HepG2 (cell line): ENCODE measurements around the gene STMN1. TPM values are rescaled to one million over a fixed set of nuclear protein-coding genes. Genes with fewer than 3 reads are reported as not detected.

Experiments
- GABPB1 ChIP-seq: IDR thresholded peaks from 2 replicates; pipeline ENCODE4 v1.6.1; 2016; ENCODE audit warnings: mild to moderate bottlenecking, missing genetic modification reagents, moderate library complexity, missing compliant biosample characterization
- HNF1A ChIP-seq, 2 experiments: sonication (generic) in 1 of 2; formaldehyde crosslinking in 1 of 2; IDR thresholded peaks; 2 replicates each; pipeline versions ENCODE4 v1.4.0 to v1.6.1; 2016 to 2020; ENCODE audit warnings: borderline replicate concordance in 1 of 2, low read depth in 1 of 2, mild to moderate bottlenecking in 1 of 2, missing genetic modification reagents in 1 of 2
- HNRNPUL1 ChIP-seq: fragments of 200-400 bp; formaldehyde crosslinking; IDR thresholded peaks from 2 replicates; pipeline ENCODE4 v1.6.1; 2017; ENCODE audit warnings: low read depth, mild to moderate bottlenecking, low read length, moderate library complexity
- KDM5A ChIP-seq: fragments of 200-600 bp; sonication (generic); IDR thresholded peaks from 2 replicates; pipeline ENCODE4 v1.7.0; 2018; ENCODE audit warnings: antibody characterized with exemption, mild to moderate bottlenecking, low read length, borderline replicate concordance
- NFYB ChIP-seq: sonication (generic); formaldehyde crosslinking; IDR thresholded peaks from 2 replicates; pipeline ENCODE4 v1.4.0; 2020; ENCODE audit warnings: missing genetic modification reagents
- PRDM4 ChIP-seq: sonication (generic); formaldehyde crosslinking; IDR thresholded peaks from 2 replicates; pipeline ENCODE4 v1.9.0; 2021; ENCODE audit warnings: missing genetic modification reagents, borderline replicate concordance
- YEATS4 ChIP-seq: sonication (generic); formaldehyde crosslinking; IDR thresholded peaks from 2 replicates; pipeline ENCODE4 v1.4.0; 2020; ENCODE audit warnings: missing genetic modification reagents, borderline replicate concordance
- ZMAT3 ChIP-seq: sonication (generic); formaldehyde crosslinking; conservative IDR thresholded peaks from 2 replicates; pipeline ENCODE4 v1.7.0; 2021; ENCODE audit warnings: missing genetic modification reagents
- ZNF232 ChIP-seq: sonication (generic); formaldehyde crosslinking; IDR thresholded peaks from 2 replicates; pipeline ENCODE4 v1.4.0; 2020; ENCODE audit warnings: missing genetic modification reagents, borderline replicate concordance
- ZNF256 ChIP-seq: sonication (generic); formaldehyde crosslinking; conservative IDR thresholded peaks from 2 replicates; pipeline ENCODE4 v1.4.0; 2020; ENCODE audit warnings: missing genetic modification reagents
- ZNF496 ChIP-seq: sonication (generic); formaldehyde crosslinking; IDR thresholded peaks from 2 replicates; pipeline ENCODE4 v1.8.1; 2023; ENCODE audit warnings: mild to moderate bottlenecking, moderate library complexity, missing genetic modification reagents; ENCODE audit not compliant: insufficient replicate concordance
- ZNF550 ChIP-seq: sonication (generic); formaldehyde crosslinking; IDR thresholded peaks from 2 replicates; pipeline ENCODE4 v1.4.0; 2020; ENCODE audit warnings: mild to moderate bottlenecking, missing genetic modification reagents, borderline replicate concordance
- polyA plus RNA-seq, 8 experiments: library from polyadenylated mRNA; depleted of rRNA in 3 of 8; stranded (reverse) in 7 of 8; unstranded in 1 of 8; fragments of >200 nt; fragmentation: Illumina TruSeq in 4 of 8; extraction: Trizol in 4 of 8; gene quantifications; 2 replicates each; pipeline versions ENCODE4 v1.2.1 to v1.2.3, GENCODE V29; 2011 to 2016; ENCODE audit warnings: low read depth in 4 of 8, missing spikeins in 1 of 8, mixed read lengths in 1 of 8; ENCODE audit not compliant: insufficient read depth in 1 of 8
- total RNA-seq, 5 experiments: library from RNA; depleted of rRNA; stranded (reverse); fragments of >200 nt; fragmentation: Illumina TruSeq; extraction: Trizol; gene quantifications; 2 replicates each; pipeline ENCODE4 v1.2.3, GENCODE V29; 2016; ENCODE audit warnings: low read depth in 1 of 5
- TF ChIP-seq, protein P1 (sequence below): sonication (generic); formaldehyde crosslinking; IDR thresholded peaks from 2 replicates; pipeline ENCODE4 v1.8.1; 2023; ENCODE audit warnings: mild to moderate bottlenecking, missing genetic modification reagents, borderline replicate concordance
- TF ChIP-seq, protein P2 (sequence below), 2 experiments: fragments of 450-650 bp in 1 of 2; sonication (generic) in 1 of 2; formaldehyde crosslinking; IDR thresholded peaks; 2 replicates each; pipeline versions ENCODE4 v1.5.0 to v1.8.0; 2020 to 2022; ENCODE audit warnings: mild to moderate bottlenecking in 1 of 2, missing genetic modification reagents in 1 of 2
- TF ChIP-seq, protein P3 (sequence below): sonication (generic); formaldehyde crosslinking; IDR thresholded peaks from 2 replicates; pipeline ENCODE4 v1.5.0; 2020; ENCODE audit warnings: mild to moderate bottlenecking, missing genetic modification reagents

Gene STMN1
- total and polyA plus RNA-seq, 2 of the 13 experiments (the other 11 are each of a cell fraction or from before 2014, with no cell fraction given): 45.9 to 409 TPM

- TF ChIP-seq HNF1A (IDR thresholded peaks at IDR 0.05; ENCODE audit: low read depth): no peak
- TF ChIP-seq HNF1A (CRISPR knock-in tag; IDR thresholded peaks at IDR 0.05; ENCODE audit: borderline replicate concordance): no peak
- peak; percentile 85 for TF ChIP-seq KDM5A
- TF ChIP-seq NFYB: peak; percentile 61
- TF ChIP-seq, protein P1, sequence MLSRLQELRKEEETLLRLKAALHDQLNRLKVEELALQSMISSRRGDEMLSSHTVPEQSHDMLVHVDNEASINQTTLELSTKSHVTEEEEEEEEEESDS: no peak
- TF ChIP-seq HNRNPUL1: no peak
- 0 out of 2 replicates have a peak, but pooled peaks have one; percentile 6 for TF ChIP-seq YEATS4
- no peak for TF ChIP-seq ZNF232
- TF ChIP-seq, protein P2, sequence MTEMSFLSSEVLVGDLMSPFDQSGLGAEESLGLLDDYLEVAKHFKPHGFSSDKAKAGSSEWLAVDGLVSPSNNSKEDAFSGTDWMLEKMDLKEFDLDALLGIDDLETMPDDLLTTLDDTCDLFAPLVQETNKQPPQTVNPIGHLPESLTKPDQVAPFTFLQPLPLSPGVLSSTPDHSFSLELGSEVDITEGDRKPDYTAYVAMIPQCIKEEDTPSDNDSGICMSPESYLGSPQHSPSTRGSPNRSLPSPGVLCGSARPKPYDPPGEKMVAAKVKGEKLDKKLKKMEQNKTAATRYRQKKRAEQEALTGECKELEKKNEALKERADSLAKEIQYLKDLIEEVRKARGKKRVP (CRISPR knock-in tag; IDR thresholded peaks at IDR 0.05): peak in 1 of 2 experiments; percentile 32; a peak in 1 of 4 replicates
- no peak for TF ChIP-seq ZNF550 (CRISPR knock-in tag)
- TF ChIP-seq ZNF256 (CRISPR knock-in tag): no peak
- TF ChIP-seq, protein P3, sequence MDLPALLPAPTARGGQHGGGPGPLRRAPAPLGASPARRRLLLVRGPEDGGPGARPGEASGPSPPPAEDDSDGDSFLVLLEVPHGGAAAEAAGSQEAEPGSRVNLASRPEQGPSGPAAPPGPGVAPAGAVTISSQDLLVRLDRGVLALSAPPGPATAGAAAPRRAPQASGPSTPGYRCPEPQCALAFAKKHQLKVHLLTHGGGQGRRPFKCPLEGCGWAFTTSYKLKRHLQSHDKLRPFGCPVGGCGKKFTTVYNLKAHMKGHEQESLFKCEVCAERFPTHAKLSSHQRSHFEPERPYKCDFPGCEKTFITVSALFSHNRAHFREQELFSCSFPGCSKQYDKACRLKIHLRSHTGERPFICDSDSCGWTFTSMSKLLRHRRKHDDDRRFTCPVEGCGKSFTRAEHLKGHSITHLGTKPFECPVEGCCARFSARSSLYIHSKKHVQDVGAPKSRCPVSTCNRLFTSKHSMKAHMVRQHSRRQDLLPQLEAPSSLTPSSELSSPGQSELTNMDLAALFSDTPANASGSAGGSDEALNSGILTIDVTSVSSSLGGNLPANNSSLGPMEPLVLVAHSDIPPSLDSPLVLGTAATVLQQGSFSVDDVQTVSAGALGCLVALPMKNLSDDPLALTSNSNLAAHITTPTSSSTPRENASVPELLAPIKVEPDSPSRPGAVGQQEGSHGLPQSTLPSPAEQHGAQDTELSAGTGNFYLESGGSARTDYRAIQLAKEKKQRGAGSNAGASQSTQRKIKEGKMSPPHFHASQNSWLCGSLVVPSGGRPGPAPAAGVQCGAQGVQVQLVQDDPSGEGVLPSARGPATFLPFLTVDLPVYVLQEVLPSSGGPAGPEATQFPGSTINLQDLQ (CRISPR knock-in tag): no peak
- no peak for TF ChIP-seq ZMAT3 (CRISPR knock-in tag)
- no peak for TF ChIP-seq PRDM4 (CRISPR knock-in tag)
- no peak for TF ChIP-seq ZNF496 (CRISPR knock-in tag)
- TF ChIP-seq GABPB1 (CRISPR knock-in tag): peak; percentile 59; the same call in 1 of the 2 replicates
Measured at GRCh38 chr1:25904943-25905679, 1.1 kb downstream of the STMN1 start (continued).
